Fibroblast of gingiva (primary cell): ENCODE results near the gene ITGB5.
"Not testable (repeated sequence)": the region's sequence is repeated elsewhere in the genome, so short reads cannot be mapped to it uniquely, and the experiment has no call there.

Experiments
- DNase-seq: peaks from one replicate; pipeline ENCODE4 v3.0.0-alpha.2; 2011; ENCODE audit warnings: low read depth

The ITGB5 gene

DNA sequence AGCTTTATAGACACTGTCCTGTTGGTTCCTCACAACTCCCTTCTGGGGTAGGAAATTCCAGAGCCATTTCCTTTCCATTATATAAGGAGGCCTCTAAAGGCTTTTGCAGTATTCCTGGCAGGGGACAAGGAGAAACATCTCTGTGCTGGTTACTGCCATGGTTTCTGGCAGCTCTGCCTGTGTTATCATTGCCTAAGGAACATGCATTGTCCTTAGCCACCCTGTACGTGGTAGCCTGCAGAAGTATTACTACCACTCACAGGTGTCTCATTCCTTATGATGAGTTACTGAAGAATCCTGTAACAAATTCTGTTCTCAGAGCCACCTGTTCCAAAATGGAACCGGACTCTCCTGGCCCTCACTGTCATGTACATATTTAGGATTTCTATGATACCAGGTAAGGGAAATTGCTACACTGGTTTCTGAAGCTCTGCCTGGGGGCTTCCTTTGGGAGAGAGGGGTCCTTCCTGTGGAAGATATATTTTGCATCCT is 98.9 kb downstream of the ITGB5 start:
- DNase-seq = no peak

- peak; percentile 44 for DNase-seq
Measured at GRCh38 chr3:124787476-124788195, 99.5 kb downstream of the ITGB5 start.

- DNase-seq = peak; percentile 12
Measured at GRCh38 chr3:124786511-124787241, 100.5 kb downstream of the ITGB5 start.

GRCh38 chr3:124785973-124786372 is 101.2 kb downstream of the ITGB5 start:
- no peak for DNase-seq

- no peak for DNase-seq
Measured at GRCh38 chr3:124784686-124785382, 102.3 kb downstream of the ITGB5 start.

DNA sequence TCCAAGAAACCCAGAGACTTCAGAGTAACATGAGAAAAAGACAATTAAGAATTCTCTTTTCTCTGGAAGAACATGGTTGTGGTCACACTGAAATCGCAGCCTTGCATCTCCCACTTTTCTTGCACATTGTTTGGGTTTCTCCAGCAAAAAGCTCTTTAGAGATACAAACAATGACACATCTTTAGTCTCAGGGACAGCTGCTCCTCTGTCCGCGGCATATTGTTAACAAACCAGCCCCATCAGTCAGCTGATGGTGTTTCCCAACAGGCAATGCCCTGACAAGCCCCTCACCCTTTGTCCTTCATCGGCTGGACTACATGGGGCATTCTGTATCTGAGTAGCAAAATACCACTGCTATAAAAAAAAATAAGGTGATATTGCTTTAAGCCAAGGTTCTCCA is 103.5 kb downstream of the ITGB5 start:
- DNase-seq = no peak

DNA sequence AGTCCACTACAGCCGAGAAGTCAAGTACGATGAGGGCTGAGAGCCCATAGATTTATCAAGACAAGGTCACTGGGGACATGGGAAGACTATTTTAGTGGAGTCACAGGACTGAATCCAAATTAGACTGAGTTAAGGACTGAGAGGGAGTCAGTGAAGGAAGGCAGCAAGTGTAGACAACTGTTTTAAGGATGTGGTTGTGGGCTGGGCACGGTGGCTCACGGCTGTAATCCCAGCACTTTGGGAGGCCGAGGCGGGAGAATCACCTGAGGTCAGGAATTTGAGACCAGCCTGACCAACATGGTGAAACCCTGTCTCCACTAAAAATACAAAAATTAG is 104.8 kb downstream of the ITGB5 start:
- DNase-seq = not testable (repeated sequence)

DNA sequence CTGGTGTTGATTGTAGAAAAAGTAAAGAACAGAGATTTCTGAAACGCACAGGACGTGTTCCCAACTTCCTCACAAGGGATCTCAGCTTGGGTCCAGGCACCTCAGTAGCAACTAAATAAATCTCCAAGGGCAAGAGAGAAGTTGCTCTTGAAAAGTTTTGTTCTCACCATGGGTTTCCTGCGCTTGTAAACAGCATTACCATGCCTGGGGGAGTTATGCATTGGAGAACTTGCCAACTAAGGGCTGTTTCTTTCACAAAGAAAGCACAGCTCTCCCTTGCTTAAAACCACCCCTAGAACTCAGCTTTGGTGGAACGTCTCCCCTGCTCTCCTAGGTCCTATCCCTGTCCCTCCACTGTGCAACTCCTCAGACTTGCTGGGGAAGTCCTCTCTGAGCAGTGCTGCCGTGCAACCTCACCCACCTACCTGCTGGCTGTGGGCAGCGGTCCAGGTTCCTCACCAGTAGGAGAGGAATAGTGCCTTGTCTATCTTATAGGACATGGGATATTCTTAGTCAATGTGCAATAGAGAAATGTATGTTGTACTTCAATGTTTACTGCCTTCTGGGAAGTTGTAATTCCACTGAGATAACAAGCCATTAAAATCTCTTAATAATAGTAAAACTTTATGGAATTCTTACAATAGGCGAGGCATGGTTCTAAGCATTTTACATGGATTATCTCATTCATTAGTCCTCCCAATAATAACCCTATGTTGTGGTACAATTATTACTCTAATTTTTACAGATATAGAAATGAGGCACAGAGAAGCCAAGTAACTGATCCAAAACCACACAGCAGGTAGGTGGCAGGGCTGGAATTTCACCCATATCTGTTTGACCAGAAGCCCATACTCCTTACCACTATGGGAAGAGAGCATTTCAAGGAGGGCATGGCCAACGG is 105.4 kb downstream of the ITGB5 start:
- DNase-seq = no peak

- peak; percentile 80 for DNase-seq
Measured at GRCh38 chr3:124780761-124781475, 106.2 kb downstream of the ITGB5 start.

DNA sequence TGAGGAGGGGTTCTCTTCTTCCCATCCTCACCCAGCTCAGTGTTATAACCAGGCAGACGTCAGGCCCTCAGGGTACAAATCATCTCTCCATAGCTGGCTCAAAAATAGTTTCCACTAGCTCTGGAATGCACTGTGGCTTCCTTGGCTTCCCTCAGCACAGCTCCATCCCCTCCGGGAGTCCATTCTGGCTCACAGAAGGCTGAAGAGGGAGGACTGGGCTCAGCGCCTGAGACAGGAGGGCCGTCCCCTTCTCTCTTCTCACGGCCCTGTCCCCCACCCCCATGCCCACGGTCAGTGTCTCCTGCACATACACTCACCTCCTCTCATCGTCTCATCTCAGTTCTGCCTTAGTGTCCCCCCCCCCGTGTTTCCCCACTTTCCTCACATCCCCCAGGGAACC is 106.8 kb downstream of the ITGB5 start:
- DNase-seq = peak; percentile 93

- DNase-seq = no peak
Measured at GRCh38 chr3:124779751-124780191, 107.4 kb downstream of the ITGB5 start.

- DNase-seq = no peak
Measured at GRCh38 chr3:124779116-124779515, 108.0 kb downstream of the ITGB5 start.

- no peak for DNase-seq
Measured at GRCh38 chr3:124777762-124778470, 109.2 kb downstream of the ITGB5 start.

DNA sequence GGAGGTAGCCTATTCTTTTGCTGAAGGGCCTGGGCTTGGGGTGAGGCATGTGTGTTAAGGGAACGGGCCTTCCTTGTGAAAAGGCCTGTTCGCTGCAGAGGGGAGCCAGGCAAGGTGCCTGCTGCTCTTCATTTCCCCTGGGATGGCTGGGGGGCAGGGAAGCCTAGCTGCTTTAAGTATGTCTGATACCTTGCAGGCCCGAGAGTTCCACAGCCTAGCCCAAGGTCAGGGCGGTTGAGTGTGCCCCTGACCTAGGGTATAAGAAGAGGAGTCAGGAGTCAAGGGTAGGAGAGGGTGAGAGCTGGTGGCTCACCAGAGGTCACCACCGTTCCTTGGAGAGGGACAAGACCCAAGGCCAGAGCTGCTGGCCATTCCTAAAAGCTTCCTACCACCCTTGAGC is 110.3 kb downstream of the ITGB5 start:
- DNase-seq = no peak

- no peak for DNase-seq
Measured at GRCh38 chr3:124775877-124776276, 111.3 kb downstream of the ITGB5 start.

GRCh38 chr3:124774841-124775402 is 112.2 kb downstream of the ITGB5 start:
- no peak for DNase-seq

DNA sequence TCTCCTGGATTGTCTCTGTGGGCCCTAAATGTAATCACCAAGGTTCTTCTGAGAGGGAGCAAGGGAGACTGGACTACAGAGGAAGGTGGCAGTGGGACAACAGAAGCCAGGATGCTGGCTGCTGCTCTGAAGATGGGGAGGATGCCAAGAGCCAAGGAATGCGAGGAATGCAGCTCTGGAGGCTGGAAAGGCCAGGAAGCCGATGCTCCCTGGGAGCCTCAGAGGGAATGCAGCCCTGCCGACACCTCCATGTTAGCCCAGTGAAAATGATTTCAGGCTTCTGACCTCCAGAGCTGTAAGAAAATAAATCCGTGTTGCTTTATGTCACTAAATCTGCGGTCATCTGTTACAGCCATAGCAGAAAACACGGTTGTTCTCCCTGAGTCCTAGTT is 112.8 kb downstream of the ITGB5 start:
- peak; percentile 74 for DNase-seq

- DNase-seq = no peak
Measured at GRCh38 chr3:124773351-124774326, 113.5 kb downstream of the ITGB5 start.
